NCI-H460 (cell line): ENCODE results near the gene FBXW2. TPM values are rescaled to one million over a fixed set of nuclear protein-coding genes. Genes with fewer than 3 reads are reported as not detected.
A peak's percentile ranks its signal among the peaks of the same experiment; 100 is the strongest.

Experiments
- DNase-seq: peaks from one replicate; pipeline ENCODE4 v3.0.0-alpha.2; 2016; ENCODE audit warnings: low read depth; ENCODE audit errors: extremely low read depth
- total RNA-seq: library from RNA; depleted of rRNA; stranded (reverse); fragments of >200 nt; shearing (Covaris generic); gene quantifications from 2 replicates; pipeline ENCODE4 v1.2.3, GENCODE V29; 2014; rRNA removed

The FBXW2 gene
- total RNA-seq, 1 experiment from 2014 or later, result 40.2 TPM

- no peak for DNase-seq
These were observed 76.7 kb downstream of the FBXW2 start for GRCh38 chr9:120716483-120716882.

DNA sequence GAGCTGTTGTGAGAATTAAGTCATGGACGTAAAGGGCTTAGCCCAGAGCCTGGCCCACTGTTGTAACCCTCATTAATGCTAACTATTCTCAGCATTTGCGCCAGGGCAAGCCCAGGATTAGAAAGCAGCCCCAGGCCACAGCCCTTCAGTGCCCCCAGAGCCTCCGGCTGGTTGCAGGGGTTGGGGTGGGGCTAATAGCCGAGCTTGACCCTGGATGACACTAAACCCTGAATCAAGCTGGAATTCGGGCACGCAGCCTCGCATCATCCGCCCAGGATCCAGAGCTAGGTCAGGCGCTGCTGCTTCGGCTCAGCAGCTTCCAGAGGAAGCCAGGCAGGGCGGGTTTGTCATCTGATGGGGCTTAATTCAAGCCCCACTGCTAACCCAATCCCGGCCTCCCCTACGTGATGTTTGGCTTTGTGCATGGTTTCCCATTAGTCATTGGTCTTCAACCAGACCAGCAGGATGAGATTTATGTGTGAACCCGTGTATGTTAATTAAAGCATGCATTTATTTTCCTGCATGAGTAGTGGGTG, 77.8 kb downstream of the FBXW2 start:
- no peak for DNase-seq

DNA sequence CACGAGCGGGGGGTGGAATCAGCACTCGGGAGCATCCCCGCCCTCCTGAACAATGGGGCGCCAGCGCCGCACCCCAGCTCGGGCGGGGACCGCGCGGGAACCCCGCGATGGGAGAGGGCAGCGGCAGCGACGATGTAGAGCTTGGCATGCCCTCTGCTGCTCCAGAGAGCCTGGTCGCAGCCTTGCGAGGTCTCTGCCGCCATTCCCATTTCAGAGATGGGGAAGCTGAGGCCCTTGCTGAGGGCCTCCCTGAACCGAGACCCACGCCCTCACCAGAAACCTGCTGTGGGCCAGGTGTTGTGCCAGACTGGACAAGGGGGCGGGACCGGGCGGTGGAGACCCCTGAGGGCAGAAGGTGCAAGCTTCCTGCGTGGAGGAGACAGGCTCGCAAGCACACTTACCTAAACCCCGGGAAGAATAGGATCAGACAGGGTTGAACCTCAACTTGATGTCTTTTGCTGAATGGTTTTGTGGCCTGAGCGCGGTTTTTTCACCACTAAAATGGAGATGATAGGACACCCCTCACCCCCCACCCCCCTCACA, 78.3 kb downstream of the FBXW2 start:
- no peak for DNase-seq

- peak; percentile 98 for DNase-seq
These were observed 78.9 kb downstream of the FBXW2 start, which contains the start of gene MEGF9 for GRCh38 chr9:120714088-120714845. Gene MEGF9 (minus strand): TSS chr9:120714470. CDS start chr9:120714358, 112 bp downstream.

DNA sequence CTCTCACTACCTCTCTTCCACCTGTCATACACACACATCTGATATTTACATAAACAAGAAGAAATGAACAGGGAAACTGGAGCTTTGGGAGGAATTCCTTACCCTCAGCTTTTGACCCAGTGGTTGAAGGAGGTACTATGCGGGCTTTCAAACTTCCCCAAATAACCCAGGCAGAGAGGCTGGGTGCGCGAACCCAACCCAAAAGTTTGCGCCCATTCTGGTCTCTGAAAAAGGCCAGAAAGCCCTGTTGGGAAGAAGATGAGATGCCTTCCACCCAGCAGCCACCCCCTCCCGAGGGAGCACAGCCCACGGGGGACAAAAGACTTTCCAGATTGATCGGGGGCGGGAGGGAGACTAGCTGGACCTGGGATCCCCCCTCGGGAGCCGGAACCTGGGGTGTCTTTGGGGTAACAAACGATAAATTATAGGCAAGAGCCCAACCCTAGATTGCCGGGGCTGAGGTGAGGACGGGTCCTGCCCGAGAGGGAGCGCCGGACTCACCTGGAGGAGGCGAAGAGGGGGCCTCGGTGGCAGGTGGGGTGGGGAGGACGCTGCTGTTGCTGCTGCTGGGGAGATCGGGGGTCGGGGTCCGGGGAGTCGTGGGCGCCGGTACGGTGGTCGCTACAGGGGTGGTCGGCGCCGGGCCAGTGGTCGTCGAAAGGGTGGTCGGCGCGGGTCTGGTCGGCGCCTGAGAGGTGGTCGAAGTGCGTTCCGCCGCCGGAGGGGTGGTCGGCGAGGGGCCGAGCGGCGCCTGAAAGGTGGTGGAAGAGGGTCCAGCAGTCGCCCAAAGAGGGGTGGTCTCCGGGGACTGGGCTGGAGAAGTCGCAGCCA, 79.7 kb downstream of the FBXW2 start:
- no peak for DNase-seq

- DNase-seq, result no peak
These were observed 80.6 kb downstream of the FBXW2 start for GRCh38 chr9:120712539-120713031.

DNA sequence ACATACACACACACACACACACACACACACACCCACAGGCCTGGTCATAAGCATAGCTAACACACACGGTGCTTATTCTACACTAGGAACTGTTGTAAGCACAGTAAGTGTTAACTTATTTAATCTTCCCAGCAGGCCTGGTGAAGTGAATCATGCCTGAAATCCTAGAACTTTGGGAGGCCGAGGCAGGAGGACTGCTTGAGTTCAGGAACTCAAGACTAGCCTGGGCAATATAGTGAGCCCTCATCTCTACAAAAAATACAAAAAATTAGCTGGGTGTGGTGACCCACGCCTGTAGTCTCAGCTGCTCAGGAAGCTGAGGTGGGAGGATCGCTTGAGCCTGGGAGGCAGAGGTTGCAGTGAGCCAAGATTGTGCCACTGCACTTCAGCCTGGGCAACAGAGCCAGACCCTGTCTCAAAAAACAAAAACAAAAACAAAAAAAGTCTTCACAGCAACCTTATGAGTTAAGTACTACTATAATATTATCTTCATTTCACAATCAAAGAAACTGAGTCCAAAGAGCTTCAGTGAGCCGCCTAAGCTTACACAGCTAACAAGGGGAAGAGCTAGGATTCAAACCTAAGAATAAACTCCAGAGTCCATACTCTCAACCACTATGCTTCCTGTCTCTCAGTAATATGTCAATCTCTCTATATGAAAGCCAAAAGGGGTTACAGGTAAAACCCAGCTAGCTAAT, 81.2 kb downstream of the FBXW2 start:
- no peak for DNase-seq

DNA sequence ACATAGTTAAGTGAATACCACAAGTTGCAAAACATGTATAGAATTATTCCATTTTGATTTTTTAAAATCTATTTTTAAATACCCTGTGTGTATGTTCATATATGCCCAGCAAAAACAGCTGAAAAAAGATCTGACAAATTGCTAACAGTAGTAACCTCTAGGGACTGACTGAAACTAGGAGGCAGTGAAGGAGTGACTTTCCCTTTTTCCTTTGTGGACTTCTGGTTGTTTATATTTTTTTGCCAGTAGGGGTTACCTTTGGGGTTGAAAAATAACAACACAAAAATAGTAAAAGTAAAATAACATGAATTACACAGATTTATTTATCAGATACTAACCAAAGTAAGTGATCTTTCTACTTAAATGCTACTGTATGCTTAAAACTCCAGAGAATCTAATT, 81.9 kb downstream of the FBXW2 start:
- DNase-seq, result no peak

- peak; percentile 66 for DNase-seq
These were observed 82.9 kb downstream of the FBXW2 start for GRCh38 chr9:120710110-120710981.

- DNase-seq, result no peak
These were observed 84.5 kb downstream of the FBXW2 start for GRCh38 chr9:120708526-120709224.

GRCh38 chr9:120707170-120707569, 86.0 kb downstream of the FBXW2 start:
- DNase-seq, result no peak

Other genes with a start within 250 kb of the FBXW2 start
- 82.7 and 92.3 TPM in 2 replicates for gene CDK5RAP2, start 213.2 kb downstream of the FBXW2 start, total RNA-seq
- gene MEGF9, start 78.9 kb downstream of the FBXW2 start, total RNA-seq, result 11.9 and 12.3 TPM in 2 replicates
- gene PSMD5, start 49.5 kb upstream of the FBXW2 start, total RNA-seq, result 30.9 and 36.9 TPM in 2 replicates
- gene PHF19, start 83.8 kb upstream of the FBXW2 start, total RNA-seq, result 66.4 and 70.0 TPM in 2 replicates
- 0.87 and 1.5 TPM in 2 replicates for gene TRAF1, start 133.4 kb upstream of the FBXW2 start, total RNA-seq